Loucy (cell line): ENCODE measurements around the gene KCNMB2.

Experiments used
- EZH2phosphoT487 ChIP-seq: fragments of 200-600 bp; IDR thresholded peaks from 2 replicates; pipeline ENCODE4 v1.6.1; 2018; ENCODE audit warnings: antibody characterized with exemption, mild to moderate bottlenecking, moderate library complexity, borderline replicate concordance
- TF ChIP-seq, protein P1 (sequence below): fragments of 200-600 bp; sonication (generic); conservative IDR thresholded peaks from 2 replicates; pipeline ENCODE4 v1.5.1; 2014; ENCODE audit warnings: mild to moderate bottlenecking, antibody characterized with exemption, low read length

DNA sequence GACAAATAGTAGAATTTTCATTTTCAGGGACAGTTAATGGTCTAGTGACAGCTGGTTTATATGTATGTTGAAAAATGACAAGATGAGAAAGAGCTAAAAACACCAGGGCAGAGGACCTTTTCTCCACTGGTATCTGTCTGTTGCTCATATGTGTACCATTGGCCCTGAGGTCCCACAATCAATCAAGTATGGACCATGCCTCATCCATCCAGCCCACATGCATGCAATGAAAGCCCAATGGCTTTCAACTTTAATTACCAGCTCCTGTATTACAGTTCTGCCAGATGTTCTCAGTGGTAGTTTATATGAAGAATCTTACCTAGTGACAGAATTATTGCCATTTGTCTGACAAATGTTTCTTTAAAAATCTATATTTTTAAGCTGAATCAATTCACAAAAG, 301.3 kb downstream of the KCNMB2 start:
- TF ChIP-seq, protein P1, sequence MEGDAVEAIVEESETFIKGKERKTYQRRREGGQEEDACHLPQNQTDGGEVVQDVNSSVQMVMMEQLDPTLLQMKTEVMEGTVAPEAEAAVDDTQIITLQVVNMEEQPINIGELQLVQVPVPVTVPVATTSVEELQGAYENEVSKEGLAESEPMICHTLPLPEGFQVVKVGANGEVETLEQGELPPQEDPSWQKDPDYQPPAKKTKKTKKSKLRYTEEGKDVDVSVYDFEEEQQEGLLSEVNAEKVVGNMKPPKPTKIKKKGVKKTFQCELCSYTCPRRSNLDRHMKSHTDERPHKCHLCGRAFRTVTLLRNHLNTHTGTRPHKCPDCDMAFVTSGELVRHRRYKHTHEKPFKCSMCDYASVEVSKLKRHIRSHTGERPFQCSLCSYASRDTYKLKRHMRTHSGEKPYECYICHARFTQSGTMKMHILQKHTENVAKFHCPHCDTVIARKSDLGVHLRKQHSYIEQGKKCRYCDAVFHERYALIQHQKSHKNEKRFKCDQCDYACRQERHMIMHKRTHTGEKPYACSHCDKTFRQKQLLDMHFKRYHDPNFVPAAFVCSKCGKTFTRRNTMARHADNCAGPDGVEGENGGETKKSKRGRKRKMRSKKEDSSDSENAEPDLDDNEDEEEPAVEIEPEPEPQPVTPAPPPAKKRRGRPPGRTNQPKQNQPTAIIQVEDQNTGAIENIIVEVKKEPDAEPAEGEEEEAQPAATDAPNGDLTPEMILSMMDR: no peak
- no peak for TF ChIP-seq EZH2phosphoT487
